Lower lobe of right lung (tissue), 2 donors: ENCODE data around the gene JAKMIP2. TPM values are rescaled to one million over a fixed set of nuclear protein-coding genes. Genes with fewer than 3 reads are reported as not detected.

Experiments used
- ATAC-seq, 2 donors: fragments of 200-7000 bp; cut with Tn5 transposase; one replicate each; pipeline ENCODE4 v1.9.1; 2020 to 2022; ENCODE audit warnings: mild to moderate bottlenecking in 2 of 2, moderate library complexity in 2 of 2
- DNase-seq: peaks from one replicate; pipeline ENCODE4 v3.0.0-alpha.2; 2020
- H3K27ac ChIP-seq: fragments of 200-600 bp; one replicate; pipeline ENCODE4 v1.8.0; 2022
- H3K27me3 ChIP-seq: fragments of 200-600 bp; one replicate; pipeline ENCODE4 v1.8.0; 2022; ENCODE audit warnings: low read depth
- H3K36me3 ChIP-seq: fragments of 200-600 bp; one replicate; pipeline ENCODE4 v1.8.0; 2022; ENCODE audit warnings: mild to moderate bottlenecking
- H3K4me1 ChIP-seq: fragments of 200-600 bp; one replicate; pipeline ENCODE4 v1.8.0; 2022
- H3K4me3 ChIP-seq: fragments of 200-600 bp; one replicate; pipeline ENCODE4 v1.8.0; 2022; ENCODE audit warnings: mild to moderate bottlenecking
- H3K9me3 ChIP-seq: fragments of 200-600 bp; one replicate; pipeline ENCODE4 v1.8.0; 2022
- intact Hi-C: fragments of 100-400 bp; cut with DNase I; formaldehyde crosslinking; loops from one replicate; pipeline ENCODE4 v1.11.0; 2022
- total RNA-seq: library from RNA; stranded (reverse); fragmentation: NEBNext Ultra II Directional; extraction: Animal tissue kit (Norgen Biotek cat#: 25700); gene quantifications from one replicate; pipeline ENCODE4 v1.2.1, GENCODE V29; 2021
- TF ChIP-seq, protein P1 (sequence below): fragments of 200-600 bp; IDR thresholded peaks from one replicate; pipeline ENCODE4 v1.8.0; 2022; ENCODE audit warnings: antibody characterized with exemption, mild to moderate bottlenecking
- donor health status: DM: no; HTN: yes; CAD: no; lungs with severe emphysema.

The JAKMIP2 gene
- total RNA-seq, 1 donor from 2014 or later, result 8.3 TPM

GRCh38 chr5:147743678-147744374 is 38.7 kb downstream of the JAKMIP2 start:
- H3K9me3 ChIP-seq, result no peaks in the 10 kb centered on the region
- H3K27ac ChIP-seq, result no peak overlapping the region
- no peaks in the 10 kb centered on the region for H3K27me3 ChIP-seq
- intact Hi-C loops, result no loop called here
- H3K4me1 ChIP-seq, result no peaks in the 10 kb centered on the region
- no peak overlapping the region for H3K4me3 ChIP-seq
- no peak for ATAC-seq
- H3K36me3 ChIP-seq, result no peaks in the 10 kb centered on the region
- no peak for DNase-seq
- TF ChIP-seq, protein P1, sequence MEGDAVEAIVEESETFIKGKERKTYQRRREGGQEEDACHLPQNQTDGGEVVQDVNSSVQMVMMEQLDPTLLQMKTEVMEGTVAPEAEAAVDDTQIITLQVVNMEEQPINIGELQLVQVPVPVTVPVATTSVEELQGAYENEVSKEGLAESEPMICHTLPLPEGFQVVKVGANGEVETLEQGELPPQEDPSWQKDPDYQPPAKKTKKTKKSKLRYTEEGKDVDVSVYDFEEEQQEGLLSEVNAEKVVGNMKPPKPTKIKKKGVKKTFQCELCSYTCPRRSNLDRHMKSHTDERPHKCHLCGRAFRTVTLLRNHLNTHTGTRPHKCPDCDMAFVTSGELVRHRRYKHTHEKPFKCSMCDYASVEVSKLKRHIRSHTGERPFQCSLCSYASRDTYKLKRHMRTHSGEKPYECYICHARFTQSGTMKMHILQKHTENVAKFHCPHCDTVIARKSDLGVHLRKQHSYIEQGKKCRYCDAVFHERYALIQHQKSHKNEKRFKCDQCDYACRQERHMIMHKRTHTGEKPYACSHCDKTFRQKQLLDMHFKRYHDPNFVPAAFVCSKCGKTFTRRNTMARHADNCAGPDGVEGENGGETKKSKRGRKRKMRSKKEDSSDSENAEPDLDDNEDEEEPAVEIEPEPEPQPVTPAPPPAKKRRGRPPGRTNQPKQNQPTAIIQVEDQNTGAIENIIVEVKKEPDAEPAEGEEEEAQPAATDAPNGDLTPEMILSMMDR, result no peak

- no peaks in the 10 kb centered on the region for H3K36me3 ChIP-seq
- no peak overlapping the region for H3K27ac ChIP-seq
- no peak overlapping the region for H3K4me3 ChIP-seq
- TF ChIP-seq, protein P1, result no peak
- no peaks in the 10 kb centered on the region for H3K9me3 ChIP-seq
- ATAC-seq (no peak), DNase-seq (no peak)
- no peaks in the 10 kb centered on the region for H3K4me1 ChIP-seq
- no peaks in the 10 kb centered on the region for H3K27me3 ChIP-seq
- intact Hi-C loops, result no loop called here
Measured at GRCh38 chr5:147743012-147743411, 39.5 kb downstream of the JAKMIP2 start.

- H3K27ac ChIP-seq, result no peak overlapping the region
- no peaks in the 10 kb centered on the region for H3K36me3 ChIP-seq
- H3K27me3 ChIP-seq, result no peaks in the 10 kb centered on the region
- DNase-seq, result no peak
- no peaks in the 10 kb centered on the region for H3K4me1 ChIP-seq
- TF ChIP-seq, protein P1, result no peak
- no peaks in the 10 kb centered on the region for H3K9me3 ChIP-seq
- intact Hi-C loops, result no loop called here
- no peak overlapping the region for H3K4me3 ChIP-seq
- no peak for ATAC-seq
Measured at GRCh38 chr5:147742151-147742550, 40.4 kb downstream of the JAKMIP2 start.

- intact Hi-C loops, result no loop called here
- TF ChIP-seq, protein P1, result no peak
- no peaks in the 10 kb centered on the region for H3K4me1 ChIP-seq
- H3K9me3 ChIP-seq, result no peaks in the 10 kb centered on the region
- H3K27ac ChIP-seq, result no peak overlapping the region
- no peak overlapping the region for H3K4me3 ChIP-seq
- no peak for DNase-seq
- no peaks in the 10 kb centered on the region for H3K27me3 ChIP-seq
- H3K36me3 ChIP-seq, result no peaks in the 10 kb centered on the region
- no peak for ATAC-seq
Measured at GRCh38 chr5:147740864-147741263, 41.7 kb downstream of the JAKMIP2 start.

DNA sequence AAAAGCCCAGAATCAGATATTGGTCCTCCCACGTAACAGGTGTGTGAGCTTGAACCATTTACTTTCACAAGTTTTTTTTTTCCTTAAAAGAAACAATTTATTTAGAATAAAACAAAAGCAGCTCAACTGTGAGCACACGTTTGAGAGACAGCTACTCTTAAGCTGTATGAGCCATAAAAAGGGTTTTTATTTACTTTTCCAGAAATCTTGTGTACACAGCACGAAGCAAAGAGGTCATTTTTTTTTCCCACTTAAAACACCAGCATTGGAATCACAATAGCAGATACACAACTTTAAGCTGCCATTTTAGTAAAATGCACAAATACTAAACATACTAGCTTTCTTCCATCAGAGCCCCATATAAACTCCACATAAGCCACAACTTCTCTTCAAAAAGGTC is 44.6 kb downstream of the JAKMIP2 start:
- H3K4me3 ChIP-seq, result no peak overlapping the region
- intact Hi-C loops, result no loop called here
- DNase-seq (no peak), ATAC-seq (no peak)
- H3K36me3 ChIP-seq, result no peaks in the 10 kb centered on the region
- TF ChIP-seq, protein P1, result no peak
- no peak overlapping the region for H3K27ac ChIP-seq
- no peaks in the 10 kb centered on the region for H3K27me3 ChIP-seq
- H3K4me1 ChIP-seq, result no peaks in the 10 kb centered on the region
- no peaks in the 10 kb centered on the region for H3K9me3 ChIP-seq
